H9 (cell line): ENCODE measurements around the gene ATG5. TPM values are rescaled to one million over a fixed set of nuclear protein-coding genes. Genes with fewer than 3 reads are reported as not detected.

Source experiments
- DNase-seq: peaks from one replicate; pipeline ENCODE4 v3.0.0-alpha.2; 2017
- H2AFZ ChIP-seq: one replicate; pipeline ENCODE4 v1.6.1; 2013; ENCODE audit warnings: mild to moderate bottlenecking, low read length, control low read depth, moderate library complexity
- H2AK5ac ChIP-seq: 2 replicates; pipeline ENCODE4 v1.6.1; 2013; ENCODE audit warnings: low read length, control low read depth, mixed read lengths; ENCODE audit not compliant: insufficient read length
- H2BK120ac ChIP-seq: one replicate; pipeline ENCODE4 v1.6.1; 2013; ENCODE audit warnings: low read depth, mild to moderate bottlenecking, low read length, control low read depth, inconsistent platforms; ENCODE audit not compliant: poor library complexity, severe bottlenecking
- H2BK12ac ChIP-seq: 2 replicates; pipeline ENCODE4 v1.6.1; 2013; ENCODE audit warnings: low read length, control low read depth, mixed read lengths, low read depth; ENCODE audit not compliant: insufficient read length
- H2BK15ac ChIP-seq: 2 replicates; pipeline ENCODE4 v1.6.1; 2013; ENCODE audit warnings: low read depth, low read length, control low read depth
- H2BK20ac ChIP-seq: one replicate; pipeline ENCODE4 v1.6.1; 2013; ENCODE audit warnings: low read depth, mild to moderate bottlenecking, low read length, control low read depth, inconsistent platforms; ENCODE audit not compliant: poor library complexity, severe bottlenecking
- H2BK5ac ChIP-seq: 2 replicates; pipeline ENCODE4 v1.6.1; 2013; ENCODE audit warnings: low read length, control low read depth, mixed read lengths; ENCODE audit not compliant: insufficient read length
- H3K14ac ChIP-seq: 2 replicates; pipeline ENCODE4 v1.6.1; 2013; ENCODE audit warnings: low read length, control low read depth; ENCODE audit not compliant: insufficient read depth
- H3K18ac ChIP-seq: 2 replicates; pipeline ENCODE4 v1.6.1; 2013; ENCODE audit warnings: low read depth, mild to moderate bottlenecking, mixed read lengths, low read length, control low read depth; ENCODE audit not compliant: insufficient read length
- H3K23ac ChIP-seq: 2 replicates; pipeline ENCODE4 v1.6.1; 2013; ENCODE audit warnings: low read length, control low read depth, mixed read lengths, low read depth; ENCODE audit not compliant: insufficient read length
- H3K23me2 ChIP-seq: 2 replicates; pipeline ENCODE4 v1.6.1; 2013; ENCODE audit warnings: low read depth, mild to moderate bottlenecking, mixed read lengths, low read length, control low read depth; ENCODE audit not compliant: insufficient read length, poor library complexity, severe bottlenecking
- H3K27ac ChIP-seq: 2 replicates; pipeline ENCODE4 v1.5.1; 2013; ENCODE audit warnings: low read length, control low read depth, mixed read lengths, low read depth; ENCODE audit not compliant: insufficient read length
- H3K27me3 ChIP-seq: 2 replicates; pipeline ENCODE4 v1.6.1; 2013; ENCODE audit warnings: low read length, control low read depth, inconsistent platforms; ENCODE audit not compliant: insufficient read depth
- H3K4ac ChIP-seq: 2 replicates; pipeline ENCODE4 v1.6.1; 2013; ENCODE audit warnings: low read depth, mild to moderate bottlenecking, control low read depth, inconsistent platforms, low read length, moderate library complexity
- H3K4me1 ChIP-seq: 2 replicates; pipeline ENCODE4 v1.6.1; 2013; ENCODE audit warnings: low read length, control low read depth, inconsistent platforms; ENCODE audit not compliant: insufficient read depth
- H3K4me2 ChIP-seq: 2 replicates; pipeline ENCODE4 v1.6.1; 2013; ENCODE audit warnings: low read length, control low read depth, mixed read lengths; ENCODE audit not compliant: insufficient read length, insufficient read depth
- H3K56ac ChIP-seq: 2 replicates; pipeline ENCODE4 v1.6.1; 2013; ENCODE audit warnings: low read depth, mild to moderate bottlenecking, mixed read lengths, low read length, control low read depth; ENCODE audit not compliant: insufficient read length
- H3K79me1 ChIP-seq: 2 replicates; pipeline ENCODE4 v1.6.1; 2013; ENCODE audit warnings: low read depth, mild to moderate bottlenecking, moderate library complexity, low read length, control low read depth, inconsistent platforms; ENCODE audit not compliant: insufficient read depth, poor library complexity, severe bottlenecking
- H3K79me2 ChIP-seq: 2 replicates; pipeline ENCODE4 v1.6.1; 2013; ENCODE audit warnings: low read length, control low read depth, inconsistent platforms; ENCODE audit not compliant: insufficient read depth
- H3K9ac ChIP-seq: 2 replicates; pipeline ENCODE4 v1.6.1; 2013; ENCODE audit warnings: low read length, control low read depth, mixed read lengths; ENCODE audit not compliant: insufficient read length; ENCODE audit errors: extremely low read depth
- H3K9me3 ChIP-seq: one replicate; pipeline ENCODE4 v1.6.1; 2013; ENCODE audit warnings: low read depth, low read length, inconsistent platforms; ENCODE audit not compliant: control insufficient read depth
- H3T11ph ChIP-seq: one replicate; pipeline ENCODE4 v1.6.1; 2013; ENCODE audit warnings: mild to moderate bottlenecking, low read length, control low read depth, inconsistent platforms
- H4K20me1 ChIP-seq: one replicate; pipeline ENCODE4 v1.6.1; 2013; ENCODE audit not compliant: control insufficient read depth, insufficient read length, insufficient read depth
- H4K5ac ChIP-seq: 2 replicates; pipeline ENCODE4 v1.6.1; 2013; ENCODE audit warnings: low read depth, mild to moderate bottlenecking, mixed read lengths, low read length, control low read depth; ENCODE audit not compliant: insufficient read length
- H4K8ac ChIP-seq: replicated peaks from 2 replicates; pipeline ENCODE4 v1.6.1; 2013; ENCODE audit warnings: low read length, control low read depth, mixed read lengths, low read depth; ENCODE audit not compliant: insufficient read length
- H4K91ac ChIP-seq: 2 replicates; pipeline ENCODE4 v1.6.1; 2013; ENCODE audit warnings: low read depth, mild to moderate bottlenecking, moderate library complexity, mixed read lengths, low read length, control low read depth; ENCODE audit not compliant: insufficient read length
- H3K27ac Mint-ChIP-seq, 3 experiments: 2 replicates in 2 of 3; 3 replicates in 1 of 3; pipeline ENCODE4 v1.8.0; 2020 to 2021; ENCODE audit warnings: mixed read lengths in 3 of 3, mild to moderate bottlenecking in 1 of 3, moderate library complexity in 1 of 3
- H3K27me3 Mint-ChIP-seq: 2 replicates; pipeline ENCODE4 v1.8.0; 2021; ENCODE audit warnings: low read depth, mild to moderate bottlenecking, moderate library complexity, mixed read lengths
- H3K36me3 Mint-ChIP-seq, 3 experiments: 2 replicates in 2 of 3; 3 replicates in 1 of 3; pipeline ENCODE4 v1.8.0; 2020 to 2021; ENCODE audit warnings: low read depth in 3 of 3, mixed read lengths in 3 of 3; ENCODE audit not compliant: insufficient read depth in 1 of 3
- H3K4me1 Mint-ChIP-seq, 2 experiments: 2 replicates each; pipeline ENCODE4 v1.8.0; 2020; ENCODE audit warnings: mixed read lengths in 2 of 2
- H3K4me3 Mint-ChIP-seq, 2 experiments: 2 replicates in 1 of 2; 3 replicates in 1 of 2; pipeline ENCODE4 v1.8.0; 2020 to 2021; ENCODE audit warnings: mild to moderate bottlenecking in 2 of 2, mixed read lengths in 2 of 2, moderate library complexity in 1 of 2
- H3K9me3 Mint-ChIP-seq, 2 experiments: 2 replicates in 1 of 2; 3 replicates in 1 of 2; pipeline ENCODE4 v1.8.0; 2020; ENCODE audit warnings: mild to moderate bottlenecking in 2 of 2, mixed read lengths in 2 of 2, moderate library complexity in 1 of 2
- CTCF ChIP-seq: fragments of 200-600 bp; sonication (generic); conservative IDR thresholded peaks from 3 replicates; pipeline ENCODE4 v1.8.0; 2021; ENCODE audit warnings: antibody characterized with exemption, mild to moderate bottlenecking
- total RNA-seq: library from RNA; stranded (reverse); gene quantifications from 2 replicates; pipeline ENCODE4 v1.2.1, GENCODE V29; 2021

Gene ATG5
- total RNA-seq, 1 experiment from 2014 or later = 36.7 TPM

- H2BK12ac ChIP-seq = no peak overlapping the region
- H4K20me1 ChIP-seq = no peaks in the 10 kb centered on the region
- no peaks in the 10 kb centered on the region for H3K79me1 ChIP-seq
- no peak overlapping the region for H3K4me2 ChIP-seq
- H3K18ac ChIP-seq = no peak overlapping the region
- DNase-seq = no peak
- no peaks in the 10 kb centered on the region for H3K9me3 ChIP-seq
- H4K91ac ChIP-seq = no peak overlapping the region
- no peak overlapping the region for H3K4ac ChIP-seq
- Mint-ChIP-seq H3K27me3 (no peaks in the 10 kb centered on the region), H3K36me3 (0 out of 7 replicates have a peak, but pooled peaks cover 0 to under 1% (median 0%) of the 10 kb centered on the region in 3 experiments), H3K4me3 (no peak overlapping the region), H3K4me1 (peaks cover 0 to 2% of the 10 kb centered on the region in 2 experiments; a peak in 3 of 4 replicates), H3K9me3 (no peaks in the 10 kb centered on the region), H3K27ac (no peak overlapping the region)
- TF ChIP-seq CTCF = no peak
- no peaks in the 10 kb centered on the region for H3K23me2 ChIP-seq
- H3K56ac ChIP-seq = no peak overlapping the region
- no peak overlapping the region for H3K9ac ChIP-seq
- H2BK15ac ChIP-seq = no peak overlapping the region
- no peak overlapping the region for H3K27ac ChIP-seq
- H2BK20ac ChIP-seq = no peak overlapping the region
- no peak overlapping the region for H2BK120ac ChIP-seq
- no peak overlapping the region for H3K23ac ChIP-seq
- H2BK5ac ChIP-seq = no peak overlapping the region
- H3T11ph ChIP-seq = no peak overlapping the region
- peaks cover 1% of the 10 kb centered on the region; the same call in 1 of the 2 replicates for H3K79me2 ChIP-seq
- no peak overlapping the region for H3K14ac ChIP-seq
- H2AK5ac ChIP-seq = no peak overlapping the region
- H2AFZ ChIP-seq = no peak overlapping the region
- no peak overlapping the region for H4K5ac ChIP-seq
- H4K8ac ChIP-seq = no peak overlapping the region
- H3K27me3 ChIP-seq = no peaks in the 10 kb centered on the region
- no peaks in the 10 kb centered on the region for H3K4me1 ChIP-seq
Measured at GRCh38 chr6:106220485-106220884, 105.1 kb downstream of the ATG5 start.
